Osteocyte (in vitro differentiated cells): ENCODE results near the gene RPS27. TPM values are rescaled to one million over a fixed set of nuclear protein-coding genes. Genes with fewer than 3 reads are reported as not detected.

ENCODE experiments used
- DNase-seq: peaks from one replicate; pipeline ENCODE4 v3.0.0; 2021; ENCODE audit warnings: mixed read lengths; ENCODE audit not compliant: unreplicated experiment; ENCODE audit errors: extremely low spot score
- H3K27ac Mint-ChIP-seq: one replicate; pipeline ENCODE4 v1.8.0; 2021; ENCODE audit warnings: mild to moderate bottlenecking, mixed read lengths; ENCODE audit not compliant: unreplicated experiment
- H3K27me3 Mint-ChIP-seq: one replicate; pipeline ENCODE4 v1.8.0; 2021; ENCODE audit warnings: mixed read lengths; ENCODE audit not compliant: unreplicated experiment
- H3K36me3 Mint-ChIP-seq: one replicate; pipeline ENCODE4 v1.8.0; 2021; ENCODE audit warnings: mixed read lengths; ENCODE audit not compliant: unreplicated experiment
- H3K4me1 Mint-ChIP-seq: one replicate; pipeline ENCODE4 v1.8.0; 2021; ENCODE audit warnings: mixed read lengths; ENCODE audit not compliant: unreplicated experiment
- H3K4me3 Mint-ChIP-seq: one replicate; pipeline ENCODE4 v1.8.0; 2021; ENCODE audit warnings: mild to moderate bottlenecking, moderate library complexity, mixed read lengths; ENCODE audit not compliant: unreplicated experiment
- H3K9me3 Mint-ChIP-seq: one replicate; pipeline ENCODE4 v1.8.0; 2021; ENCODE audit warnings: mixed read lengths; ENCODE audit not compliant: unreplicated experiment
- CTCF ChIP-seq: fragments of 200-600 bp; sonication (generic); IDR thresholded peaks from 2 replicates; pipeline ENCODE4 v1.5.0; 2021; ENCODE audit warnings: antibody characterized with exemption, mild to moderate bottlenecking, moderate library complexity
- total RNA-seq: library from RNA; stranded (reverse); gene quantifications from 2 replicates; pipeline ENCODE4 v1.2.1, GENCODE V29; 2021

The RPS27 gene
- total RNA-seq, 1 donor from 2014 or later = 1,797 TPM

- H3K27me3 Mint-ChIP-seq = no peaks in the 10 kb centered on the region
- H3K27ac Mint-ChIP-seq = peak within 1 kb of the TSS; percentile 96
- peaks cover 48% of the 10 kb centered on the region for H3K4me1 Mint-ChIP-seq
These were observed 32.2 kb upstream of the RPS27 start, which contains the start of gene CRTC2 for GRCh38 chr1:153958111-153958960. TSS of gene CRTC2 (minus strand) at chr1:153958612. CDS start at chr1:153958497, 115 bp downstream.

GRCh38 chr1:153958961-153959260 is 31.7 kb upstream of the RPS27 start:
- H3K4me3 Mint-ChIP-seq = peak overlapping the region; percentile 96
- TF ChIP-seq CTCF = no peak
- no peaks in the 10 kb centered on the region for H3K9me3 Mint-ChIP-seq
- peaks cover 52% of the 10 kb centered on the region for H3K4me1 Mint-ChIP-seq
- no peak for DNase-seq
- H3K27ac Mint-ChIP-seq = peak overlapping the region; percentile 96
- H3K36me3 Mint-ChIP-seq = peaks cover 14% of the 10 kb centered on the region
- no peaks in the 10 kb centered on the region for H3K27me3 Mint-ChIP-seq

More at GRCh38 chr1:153958111-153958960, 32.2 kb upstream of the RPS27 start, which contains the start of gene CRTC2:
- Mint-ChIP-seq H3K36me3 (peaks cover 14% of the 10 kb centered on the region), H3K9me3 (no peaks in the 10 kb centered on the region), H3K4me3 (peak within 1 kb of the TSS; percentile 96)
- peak; percentile 99 for DNase-seq
- no peak for TF ChIP-seq CTCF

GRCh38 chr1:153959454-153959853 is 31.1 kb upstream of the RPS27 start:
- H3K27me3 Mint-ChIP-seq = no peaks in the 10 kb centered on the region
- no peak for DNase-seq
- peak overlapping the region; percentile 96 for H3K27ac Mint-ChIP-seq
- H3K9me3 Mint-ChIP-seq = no peaks in the 10 kb centered on the region
- H3K4me1 Mint-ChIP-seq = peaks cover 58% of the 10 kb centered on the region
- H3K36me3 Mint-ChIP-seq = peaks cover 9% of the 10 kb centered on the region
- no peak for TF ChIP-seq CTCF
- no peak overlapping the region for H3K4me3 Mint-ChIP-seq

- H3K27ac Mint-ChIP-seq = peak overlapping the region; percentile 50
- H3K4me1 Mint-ChIP-seq = peaks cover 61% of the 10 kb centered on the region
These were observed 30.4 kb upstream of the RPS27 start for GRCh38 chr1:153960206-153960605.

More at GRCh38 chr1:153960206-153960605, 30.4 kb upstream of the RPS27 start:
- Mint-ChIP-seq H3K36me3 (peaks cover 7% of the 10 kb centered on the region), H3K4me3 (no peak overlapping the region), H3K9me3 (no peaks in the 10 kb centered on the region), H3K27me3 (no peaks in the 10 kb centered on the region)
- TF ChIP-seq CTCF = no peak
- no peak for DNase-seq
